Activated T-cell treated with anti-CD3 and anti-CD28 coated beads, Interleukin-2, amount 50 U/mL, for 72 hours (primary cell): ENCODE results near the gene PAK5. TPM values are rescaled to one million over a fixed set of nuclear protein-coding genes. Genes with fewer than 3 reads are reported as not detected.

Experiments
- ATAC-seq, 2 donors: fragments of 150-1000 bp; cut with Tn5 transposase; replicated peaks in 1 of 2; 2 replicates each; pipeline ENCODE4 v1.10.0; 2021; ENCODE audit warnings: moderate library complexity in 2 of 2, mild to moderate bottlenecking in 1 of 2
- DNase-seq, 2 donors: peaks; one replicate each; pipeline ENCODE4 v3.0.0; 2021 to 2022; ENCODE audit warnings: mixed read lengths in 1 of 2
- H3K27ac Mint-ChIP-seq: one replicate; pipeline ENCODE4 v1.8.0; 2022; ENCODE audit warnings: mild to moderate bottlenecking, moderate library complexity, mixed read lengths
- H3K27me3 Mint-ChIP-seq: one replicate; pipeline ENCODE4 v1.8.0; 2022; ENCODE audit warnings: low read depth, mixed read lengths
- H3K36me3 Mint-ChIP-seq, 2 donors: one replicate each; pipeline ENCODE4 v1.8.0; 2022; ENCODE audit warnings: mixed read lengths in 2 of 2, mild to moderate bottlenecking in 1 of 2; ENCODE audit not compliant: insufficient read depth in 2 of 2
- H3K4me1 Mint-ChIP-seq: one replicate; pipeline ENCODE4 v1.8.0; 2022; ENCODE audit warnings: low read depth, mixed read lengths
- H3K4me3 Mint-ChIP-seq, 2 donors: one replicate each; pipeline ENCODE4 v1.8.0; 2022; ENCODE audit warnings: mild to moderate bottlenecking in 2 of 2, mixed read lengths in 2 of 2, moderate library complexity in 2 of 2
- H3K9me3 Mint-ChIP-seq, 2 donors: one replicate each; pipeline ENCODE4 v1.8.0; 2022; ENCODE audit warnings: mixed read lengths in 2 of 2
- total RNA-seq, 2 donors: library from RNA; stranded (reverse); gene quantifications; one replicate each; pipeline ENCODE4 v1.2.3, GENCODE V29; 2022

The PAK5 gene
- total RNA-seq, 2 donors from 2014 or later: not detected

GRCh38 chr20:9705722-9706476 is 133.0 kb downstream of the PAK5 start:
- ATAC-seq: no peak
- no peak for DNase-seq
- H3K9me3 Mint-ChIP-seq: no peaks in the 10 kb centered on the region
- H3K4me3 Mint-ChIP-seq: no peak overlapping the region
- H3K36me3 Mint-ChIP-seq: no peaks in the 10 kb centered on the region
- no peaks in the 10 kb centered on the region for H3K27me3 Mint-ChIP-seq
- no peak overlapping the region for H3K27ac Mint-ChIP-seq
- H3K4me1 Mint-ChIP-seq: no peaks in the 10 kb centered on the region

DNA sequence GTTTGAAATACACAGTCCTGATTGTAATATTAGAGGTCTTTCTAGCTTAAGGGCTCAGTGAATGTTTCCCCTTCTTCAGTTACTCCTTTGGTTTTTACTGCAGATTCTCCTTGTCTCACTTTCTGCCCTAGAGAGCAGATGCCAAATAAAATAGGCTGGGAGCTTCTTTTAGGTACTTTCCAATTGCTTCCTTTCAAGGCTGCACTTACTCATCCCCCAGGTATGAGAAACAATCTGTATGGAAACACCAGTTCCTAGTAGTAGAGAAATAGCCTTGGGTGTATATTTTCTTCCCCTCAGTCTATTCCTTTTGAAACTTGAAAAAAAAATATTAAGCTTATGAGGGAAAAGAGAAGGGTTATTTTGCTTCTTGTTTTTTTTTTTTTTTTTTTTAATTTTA is 139.7 kb downstream of the PAK5 start:
- Mint-ChIP-seq H3K36me3 (no peaks in the 10 kb centered on the region), H3K4me1 (no peaks in the 10 kb centered on the region), H3K27me3 (no peaks in the 10 kb centered on the region), H3K27ac (no peak overlapping the region), H3K4me3 (no peak overlapping the region), H3K9me3 (no peaks in the 10 kb centered on the region)
- DNase-seq: no peak
- no peak for ATAC-seq

DNA sequence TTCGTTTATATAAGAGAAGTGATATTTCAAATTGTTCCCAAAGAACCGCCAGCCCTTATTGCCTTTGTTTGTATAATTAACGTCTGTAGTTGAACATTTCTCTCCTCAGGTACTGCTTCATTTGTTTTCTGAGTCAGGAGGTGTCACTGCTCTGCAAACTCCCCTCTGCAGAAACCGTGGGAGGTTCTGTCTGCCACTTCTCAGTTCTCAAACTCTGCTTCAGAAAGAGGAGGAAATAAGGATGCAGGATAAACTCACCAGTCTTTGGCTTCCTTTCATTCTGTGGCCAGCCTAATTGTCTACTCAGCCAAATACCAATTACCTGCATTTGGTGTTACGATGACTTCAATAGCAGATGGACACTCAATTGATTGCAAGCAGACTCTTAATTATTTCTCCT is 149.8 kb downstream of the PAK5 start:
- Mint-ChIP-seq H3K4me3 (no peak overlapping the region), H3K9me3 (peaks cover 1 to 3% of the 10 kb centered on the region in 2 donors), H3K4me1 (no peaks in the 10 kb centered on the region), H3K27ac (no peak overlapping the region), H3K36me3 (no peaks in the 10 kb centered on the region), H3K27me3 (no peaks in the 10 kb centered on the region)
- ATAC-seq (no peak), DNase-seq (no peak)

DNA sequence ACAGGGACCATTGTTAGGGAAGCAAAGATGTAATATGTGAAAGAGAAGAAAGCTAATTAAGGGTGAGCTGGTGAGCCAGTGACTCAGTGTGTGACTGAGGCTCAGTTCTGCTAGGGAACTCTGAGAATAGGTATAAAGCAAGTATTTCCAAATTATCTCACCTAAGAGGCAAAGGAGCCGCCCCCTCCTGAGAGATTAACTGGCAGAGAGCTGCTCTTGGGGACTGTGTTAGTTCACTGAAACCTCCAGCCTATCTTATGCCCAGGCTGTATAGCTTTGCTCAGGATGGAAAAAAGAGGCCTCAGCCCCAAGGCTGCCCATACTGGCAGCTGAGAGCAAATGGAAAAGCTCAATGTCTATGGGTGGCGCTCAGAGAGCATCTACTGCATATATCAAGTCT is 152.0 kb downstream of the PAK5 start:
- no peaks in the 10 kb centered on the region for H3K27me3 Mint-ChIP-seq

DNA sequence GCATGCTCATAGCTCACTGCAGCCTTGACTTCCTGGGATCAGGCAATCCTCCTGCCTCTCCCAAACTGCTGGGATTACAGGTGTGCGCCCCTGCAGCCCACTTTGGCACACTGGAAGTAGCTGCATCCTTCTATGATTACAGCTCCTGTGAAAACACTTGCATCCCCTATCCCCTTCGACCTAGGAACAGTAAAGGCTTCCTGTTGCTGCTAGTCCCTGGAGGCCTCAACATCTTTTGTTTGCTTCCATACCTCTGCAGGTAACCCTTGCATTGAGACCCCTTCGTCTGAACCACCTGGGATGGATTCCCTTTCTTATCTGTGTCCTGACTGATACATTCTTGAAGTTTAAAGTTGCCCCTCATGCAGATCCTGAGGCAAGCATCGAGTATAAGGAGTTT is 152.4 kb downstream of the PAK5 start:
- no peaks in the 10 kb centered on the region for H3K27me3 Mint-ChIP-seq
- DNase-seq (no peak), ATAC-seq (no peak)
- no peaks in the 10 kb centered on the region for H3K36me3 Mint-ChIP-seq
- no peaks in the 10 kb centered on the region for H3K4me1 Mint-ChIP-seq
- peaks cover 1 to 3% of the 10 kb centered on the region in 2 donors for H3K9me3 Mint-ChIP-seq
- no peak overlapping the region for H3K4me3 Mint-ChIP-seq
- no peak overlapping the region for H3K27ac Mint-ChIP-seq

More for the DNA sequence above, 152.0 kb downstream of the PAK5 start:
- no peak overlapping the region for H3K27ac Mint-ChIP-seq
- H3K4me3 Mint-ChIP-seq: no peak overlapping the region
- no peaks in the 10 kb centered on the region for H3K36me3 Mint-ChIP-seq
- H3K4me1 Mint-ChIP-seq: no peaks in the 10 kb centered on the region
- ATAC-seq: no peak
- peaks cover 1 to 3% of the 10 kb centered on the region in 2 donors for H3K9me3 Mint-ChIP-seq
- DNase-seq: no peak

GRCh38 chr20:9686001-9686400 is 152.9 kb downstream of the PAK5 start:
- H3K4me1 Mint-ChIP-seq: no peaks in the 10 kb centered on the region

DNA sequence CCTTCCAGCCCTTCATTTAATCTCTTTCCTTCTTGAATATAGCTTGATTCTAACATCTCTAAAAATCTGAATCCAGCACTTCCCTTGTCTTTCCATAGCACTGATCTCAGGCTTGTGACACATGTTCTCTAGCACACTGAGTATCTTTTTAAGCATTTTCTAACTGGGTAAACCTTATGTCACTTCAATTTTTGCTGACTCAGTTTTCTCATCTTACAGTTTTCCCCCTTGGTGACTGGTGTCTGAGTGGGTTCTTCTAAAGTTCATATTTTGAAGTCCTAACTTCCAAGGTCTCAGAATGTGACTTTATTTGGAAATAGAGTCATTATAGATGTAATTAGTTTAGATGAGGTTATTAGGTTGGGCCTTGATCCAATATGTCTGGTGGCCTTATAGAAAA is 153.9 kb downstream of the PAK5 start:
- Mint-ChIP-seq H3K4me3 (no peak overlapping the region), H3K9me3 (peaks cover 0 to 3% of the 10 kb centered on the region in 2 donors), H3K4me1 (no peaks in the 10 kb centered on the region), H3K27ac (no peak overlapping the region), H3K27me3 (no peaks in the 10 kb centered on the region), H3K36me3 (no peaks in the 10 kb centered on the region)
- no peak for ATAC-seq
- DNase-seq: no peak

More at GRCh38 chr20:9686001-9686400, 152.9 kb downstream of the PAK5 start:
- DNase-seq: no peak
- ATAC-seq: no peak
- Mint-ChIP-seq H3K9me3 (peaks cover under 1 to 3% of the 10 kb centered on the region in 2 donors), H3K27ac (no peak overlapping the region), H3K27me3 (no peaks in the 10 kb centered on the region), H3K4me3 (no peak overlapping the region), H3K36me3 (no peaks in the 10 kb centered on the region)

DNA sequence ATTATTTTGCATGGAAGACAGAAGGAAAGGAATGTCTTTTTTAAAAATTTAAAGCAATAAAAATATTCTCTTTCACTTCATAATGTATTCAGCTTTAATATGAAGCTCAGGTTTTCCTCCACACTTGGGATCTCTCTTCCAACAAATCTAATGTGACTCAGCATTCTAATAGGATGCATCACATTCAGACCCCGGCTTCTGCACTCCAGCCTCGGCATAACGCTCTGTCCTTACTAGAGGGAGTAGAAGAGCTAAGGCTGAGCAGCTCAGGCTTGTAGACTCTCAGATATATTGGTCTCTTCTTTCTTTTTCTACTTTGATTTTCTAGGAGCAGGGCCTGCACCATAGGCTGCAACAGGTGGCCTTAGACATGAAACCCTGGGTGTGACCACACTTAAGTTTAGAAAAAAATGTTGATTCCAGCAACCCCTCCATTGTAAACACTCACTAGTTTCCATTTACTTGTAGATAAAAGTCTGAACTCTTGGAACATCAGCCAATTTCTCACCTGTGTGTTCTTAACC is 161.7 kb downstream of the PAK5 start:
- H3K4me3 Mint-ChIP-seq: no peak overlapping the region
- ATAC-seq: no peak
- DNase-seq: no peak
- peaks cover 2 to 3% of the 10 kb centered on the region in 2 donors for H3K9me3 Mint-ChIP-seq
- no peaks in the 10 kb centered on the region for H3K27me3 Mint-ChIP-seq
- no peaks in the 10 kb centered on the region for H3K36me3 Mint-ChIP-seq
- no peaks in the 10 kb centered on the region for H3K4me1 Mint-ChIP-seq
- no peak overlapping the region for H3K27ac Mint-ChIP-seq

DNA sequence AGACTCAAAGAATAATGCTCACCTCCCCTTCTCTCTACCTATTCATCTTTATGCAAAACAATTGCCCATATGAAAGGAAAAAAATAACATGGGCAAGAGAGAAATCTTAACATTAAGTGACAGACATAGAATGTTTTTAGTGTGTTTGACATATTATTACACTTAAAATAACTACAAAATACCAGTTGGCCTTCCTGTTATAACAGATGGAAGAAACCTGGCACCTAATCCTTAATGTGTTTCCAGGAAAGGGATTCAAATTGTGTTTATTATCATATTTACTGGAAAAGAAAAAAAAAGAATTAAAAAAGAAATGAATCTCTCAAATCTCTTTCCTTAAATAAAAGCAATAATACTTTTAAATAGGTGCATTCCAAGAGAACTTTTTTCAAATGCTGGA is 165.9 kb downstream of the PAK5 start:
- Mint-ChIP-seq H3K36me3 (no peaks in the 10 kb centered on the region), H3K4me1 (no peaks in the 10 kb centered on the region), H3K27me3 (no peaks in the 10 kb centered on the region), H3K9me3 (peaks cover 2 to 3% of the 10 kb centered on the region in 2 donors), H3K27ac (no peak overlapping the region), H3K4me3 (no peak overlapping the region)
- no peak for ATAC-seq
- no peak for DNase-seq

- Mint-ChIP-seq H3K4me1 (no peaks in the 10 kb centered on the region), H3K27me3 (no peaks in the 10 kb centered on the region)
- ATAC-seq: no peak
Measured at GRCh38 chr20:9672027-9672426, 166.8 kb downstream of the PAK5 start.

GRCh38 chr20:9668381-9668780 is 170.5 kb downstream of the PAK5 start:
- Mint-ChIP-seq H3K9me3 (peaks cover 0 to 1% of the 10 kb centered on the region in 2 donors), H3K4me3 (no peak overlapping the region), H3K27me3 (no peaks in the 10 kb centered on the region), H3K27ac (no peak overlapping the region), H3K36me3 (no peaks in the 10 kb centered on the region), H3K4me1 (no peaks in the 10 kb centered on the region)
- DNase-seq: no peak
- no peak for ATAC-seq

More at GRCh38 chr20:9672027-9672426, 166.8 kb downstream of the PAK5 start:
- H3K36me3 Mint-ChIP-seq: no peaks in the 10 kb centered on the region
- H3K4me3 Mint-ChIP-seq: no peak overlapping the region
- H3K9me3 Mint-ChIP-seq: peaks cover 2 to 3% of the 10 kb centered on the region in 2 donors
- DNase-seq: no peak
- H3K27ac Mint-ChIP-seq: no peak overlapping the region

- H3K9me3 Mint-ChIP-seq: peaks cover 3 to 4% of the 10 kb centered on the region in 2 donors
- no peak overlapping the region for H3K4me3 Mint-ChIP-seq
- no peaks in the 10 kb centered on the region for H3K4me1 Mint-ChIP-seq
- H3K27me3 Mint-ChIP-seq: no peaks in the 10 kb centered on the region
- no peak for ATAC-seq
- H3K36me3 Mint-ChIP-seq: no peaks in the 10 kb centered on the region
- DNase-seq: no peak
- no peak overlapping the region for H3K27ac Mint-ChIP-seq
Measured at GRCh38 chr20:9663423-9663822, 175.5 kb downstream of the PAK5 start.

DNA sequence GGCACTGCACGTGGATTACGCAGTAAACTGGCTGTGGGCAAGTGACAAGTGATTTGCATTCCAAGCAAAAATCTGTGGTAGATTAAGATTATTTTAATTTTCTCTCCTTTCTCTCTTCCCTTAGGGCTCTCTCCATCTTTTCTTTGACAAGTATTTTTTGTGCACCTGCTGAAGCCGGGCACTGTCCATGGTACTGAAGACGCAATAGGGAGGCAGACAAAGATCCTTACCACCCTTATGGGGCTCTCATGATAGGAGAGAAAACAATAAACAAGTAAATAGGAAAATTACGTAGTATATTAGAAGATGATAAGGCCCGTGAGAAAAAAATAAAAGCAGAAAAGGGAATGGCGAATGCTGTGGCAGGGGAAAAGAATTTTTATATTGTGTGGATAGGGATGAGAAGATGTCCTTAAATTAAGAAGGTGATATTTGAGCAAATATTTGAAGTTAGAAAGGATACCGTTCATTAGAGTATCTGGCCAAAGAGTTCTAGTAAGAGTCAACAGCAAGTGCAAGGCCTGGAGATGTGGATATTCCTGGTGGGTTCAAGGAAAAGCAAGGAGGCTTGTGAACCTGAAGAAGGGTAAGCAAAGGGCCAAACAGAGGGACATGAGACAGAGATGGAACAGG is 178.5 kb downstream of the PAK5 start:
- H3K27ac Mint-ChIP-seq: no peak overlapping the region
- no peak for DNase-seq
- no peaks in the 10 kb centered on the region for H3K27me3 Mint-ChIP-seq
- H3K4me1 Mint-ChIP-seq: no peaks in the 10 kb centered on the region
- no peaks in the 10 kb centered on the region for H3K36me3 Mint-ChIP-seq
- H3K9me3 Mint-ChIP-seq: peaks cover 3 to 4% of the 10 kb centered on the region in 2 donors
- no peak overlapping the region for H3K4me3 Mint-ChIP-seq
- ATAC-seq: no peak
